Prostate gland (tissue), 2 donors: ENCODE measurements around the gene RAB20. TPM values are rescaled to one million over a fixed set of nuclear protein-coding genes. Genes with fewer than 3 reads are reported as not detected.

ENCODE experiments used
- DNase-seq: peaks from one replicate; pipeline ENCODE4 v3.0.0-alpha.2; 2019; ENCODE audit warnings: low spot score
- H3K27ac ChIP-seq, 2 donors: fragments of 200-600 bp; sonication (generic); 2 replicates each; pipeline ENCODE4 v1.5.1; 2017 to 2019
- H3K27me3 ChIP-seq: fragments of 200-600 bp; sonication (generic); replicated peaks from 2 replicates; pipeline ENCODE4 v1.5.1; 2019; ENCODE audit not compliant: insufficient read depth
- H3K36me3 ChIP-seq, 2 donors: fragments of 200-600 bp; sonication (generic); 1 replicate in 1 of 2; 2 replicates in 1 of 2; pipeline versions ENCODE4 v1.5.1 to v1.8.1; 2017 to 2019
- H3K4me1 ChIP-seq: fragments of 200-600 bp; sonication (generic); replicated peaks from 2 replicates; pipeline ENCODE4 v1.5.1; 2019
- H3K4me3 ChIP-seq, 2 donors: fragments of 200-600 bp; sonication (generic); 2 replicates each; pipeline ENCODE4 v1.5.1; 2017 to 2019
- H3K9me3 ChIP-seq: fragments of 200-600 bp; sonication (generic); 2 replicates; pipeline ENCODE4 v1.5.1; 2017
- POLR2A ChIP-seq: fragments of 450-650 bp; IDR thresholded peaks from one replicate; pipeline ENCODE4 v1.6.1; 2016; ENCODE audit warnings: antibody characterized with exemption, mild to moderate bottlenecking
- POLR2AphosphoS5 ChIP-seq: sonication (generic); formaldehyde crosslinking; IDR thresholded peaks from one replicate; pipeline ENCODE4 v1.6.1; 2017; ENCODE audit warnings: antibody characterized with exemption
- WGBS: methylation state at CpG from one replicate; pipeline ENCODE4 v1.1.5; 2018; 5-methylcytosine and 5-hydroxymethylcytosine counted together
- intact Hi-C: fragments of 100-400 bp; cut with DNase I; formaldehyde crosslinking; loops from one replicate; pipeline ENCODE4 v1.14.2; 2022
- total RNA-seq, 2 donors: library from RNA; depleted of rRNA; stranded (reverse); fragments of >200 nt; gene quantifications; one replicate each; pipeline ENCODE4 v1.1.0, GENCODE V29; 2016
- TF ChIP-seq, protein P1 (sequence below), 4 experiments: fragments of 200-600 bp in 2 of 4; fragments of 450-650 bp in 2 of 4; sonication (generic) in 2 of 4; IDR thresholded peaks; 1 replicate in 3 of 4; 2 replicates in 1 of 4; pipeline ENCODE4 v1.5.1; 2016 to 2019; ENCODE audit warnings: antibody characterized with exemption in 4 of 4, mild to moderate bottlenecking in 2 of 4, moderate library complexity in 2 of 4

Gene RAB20
- total RNA-seq, 2 donors from 2014 or later: 24.0 to 42.1 TPM

DNA sequence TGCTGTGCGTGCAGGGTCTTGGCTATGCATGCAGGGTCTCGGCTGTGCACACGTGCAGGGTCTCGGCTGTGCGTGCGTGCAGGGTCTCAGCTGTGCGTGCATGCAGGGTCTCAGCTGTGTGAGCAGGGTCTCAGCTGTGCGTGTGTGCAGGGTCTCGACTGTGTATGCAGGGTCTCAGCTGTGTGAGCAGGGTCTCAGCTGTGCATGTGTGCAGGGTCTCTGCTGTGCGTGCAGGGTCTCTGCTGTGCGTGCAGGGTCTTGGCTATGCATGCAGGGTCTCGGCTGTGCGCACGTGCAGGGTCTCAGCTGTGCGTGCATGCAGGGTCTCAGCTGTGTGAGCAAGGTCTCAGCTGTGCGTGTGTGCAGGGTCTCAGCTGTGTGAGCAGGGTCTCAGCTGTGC, 42.5 kb downstream of the RAB20 start:
- no peak for TF ChIP-seq POLR2AphosphoS5
- intact Hi-C loops: no loop called here

DNA sequence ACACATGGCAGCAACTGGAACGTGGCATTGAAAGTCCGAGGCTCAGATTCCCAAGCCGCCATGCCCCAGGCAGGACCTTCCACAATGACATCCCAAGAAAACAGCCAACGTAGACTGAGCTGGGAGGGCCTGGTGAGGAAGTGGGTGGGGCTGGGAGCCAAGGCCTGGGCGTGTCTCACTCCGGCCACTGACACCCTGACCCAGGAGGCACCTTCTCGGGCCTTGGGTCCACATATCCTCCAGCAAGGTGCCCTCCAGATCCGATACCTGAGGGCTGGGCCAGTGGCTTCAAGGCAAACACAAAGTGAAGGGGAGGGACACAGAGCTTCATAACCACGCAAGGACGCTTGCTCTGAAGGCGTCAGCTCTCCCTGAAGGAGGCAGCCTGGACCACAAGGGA, 43.0 kb downstream of the RAB20 start:
- WGBS: 80% methylated on average over 11 of the region's 11 CpGs
- DNase-seq: no peak
- Histone ChIP-seq H3K4me3 (no peak overlapping the region), H3K4me1 (no peaks in the 10 kb centered on the region), H3K36me3 (no peaks in the 10 kb centered on the region), H3K9me3 (no peaks in the 10 kb centered on the region), H3K27ac (no peak overlapping the region), H3K27me3 (no peaks in the 10 kb centered on the region)
- TF ChIP-seq, protein P1, sequence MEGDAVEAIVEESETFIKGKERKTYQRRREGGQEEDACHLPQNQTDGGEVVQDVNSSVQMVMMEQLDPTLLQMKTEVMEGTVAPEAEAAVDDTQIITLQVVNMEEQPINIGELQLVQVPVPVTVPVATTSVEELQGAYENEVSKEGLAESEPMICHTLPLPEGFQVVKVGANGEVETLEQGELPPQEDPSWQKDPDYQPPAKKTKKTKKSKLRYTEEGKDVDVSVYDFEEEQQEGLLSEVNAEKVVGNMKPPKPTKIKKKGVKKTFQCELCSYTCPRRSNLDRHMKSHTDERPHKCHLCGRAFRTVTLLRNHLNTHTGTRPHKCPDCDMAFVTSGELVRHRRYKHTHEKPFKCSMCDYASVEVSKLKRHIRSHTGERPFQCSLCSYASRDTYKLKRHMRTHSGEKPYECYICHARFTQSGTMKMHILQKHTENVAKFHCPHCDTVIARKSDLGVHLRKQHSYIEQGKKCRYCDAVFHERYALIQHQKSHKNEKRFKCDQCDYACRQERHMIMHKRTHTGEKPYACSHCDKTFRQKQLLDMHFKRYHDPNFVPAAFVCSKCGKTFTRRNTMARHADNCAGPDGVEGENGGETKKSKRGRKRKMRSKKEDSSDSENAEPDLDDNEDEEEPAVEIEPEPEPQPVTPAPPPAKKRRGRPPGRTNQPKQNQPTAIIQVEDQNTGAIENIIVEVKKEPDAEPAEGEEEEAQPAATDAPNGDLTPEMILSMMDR (IDR thresholded peaks at IDR 0.05): no peak
- TF ChIP-seq POLR2A (no peak), POLR2AphosphoS5 (no peak)
- intact Hi-C loops: no loop called here

More for the DNA sequence above, 42.5 kb downstream of the RAB20 start:
- no peaks in the 10 kb centered on the region for H3K36me3 ChIP-seq
- no peak for DNase-seq
- H3K4me3 ChIP-seq: no peak overlapping the region
- H3K27me3 ChIP-seq: no peaks in the 10 kb centered on the region
- no peaks in the 10 kb centered on the region for H3K4me1 ChIP-seq
- H3K27ac ChIP-seq: no peak overlapping the region
- no peaks in the 10 kb centered on the region for H3K9me3 ChIP-seq
- 89% methylated on average over 16 of the region's 16 CpGs for WGBS

DNA sequence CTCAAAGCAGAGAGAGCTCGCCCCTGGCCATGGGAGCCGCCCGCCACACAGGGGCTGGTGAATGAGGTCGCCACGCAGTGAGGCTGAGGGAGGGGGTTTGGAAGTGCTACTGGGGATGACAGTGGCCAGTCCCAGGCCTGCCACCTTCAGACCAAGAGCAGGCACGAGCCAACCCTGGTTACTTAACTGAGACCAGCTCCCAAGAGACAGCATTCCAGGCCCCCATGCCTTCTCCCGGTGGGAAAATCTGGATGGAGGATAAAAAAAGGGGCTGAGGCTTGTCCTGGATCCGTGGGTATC, 43.3 kb downstream of the RAB20 start:
- TF ChIP-seq POLR2A (no peak), POLR2AphosphoS5 (no peak)
- TF ChIP-seq, protein P1 (IDR thresholded peaks at IDR 0.05): no peak
- no peaks in the 10 kb centered on the region for H3K9me3 ChIP-seq
- H3K4me3 ChIP-seq: no peak overlapping the region
- no peak overlapping the region for H3K27ac ChIP-seq
- 72% methylated on average over 8 of the region's 8 CpGs for WGBS
- no peak for DNase-seq
- H3K27me3 ChIP-seq: no peaks in the 10 kb centered on the region
- intact Hi-C loops: no loop called here
- H3K4me1 ChIP-seq: no peaks in the 10 kb centered on the region
- no peaks in the 10 kb centered on the region for H3K36me3 ChIP-seq

DNA sequence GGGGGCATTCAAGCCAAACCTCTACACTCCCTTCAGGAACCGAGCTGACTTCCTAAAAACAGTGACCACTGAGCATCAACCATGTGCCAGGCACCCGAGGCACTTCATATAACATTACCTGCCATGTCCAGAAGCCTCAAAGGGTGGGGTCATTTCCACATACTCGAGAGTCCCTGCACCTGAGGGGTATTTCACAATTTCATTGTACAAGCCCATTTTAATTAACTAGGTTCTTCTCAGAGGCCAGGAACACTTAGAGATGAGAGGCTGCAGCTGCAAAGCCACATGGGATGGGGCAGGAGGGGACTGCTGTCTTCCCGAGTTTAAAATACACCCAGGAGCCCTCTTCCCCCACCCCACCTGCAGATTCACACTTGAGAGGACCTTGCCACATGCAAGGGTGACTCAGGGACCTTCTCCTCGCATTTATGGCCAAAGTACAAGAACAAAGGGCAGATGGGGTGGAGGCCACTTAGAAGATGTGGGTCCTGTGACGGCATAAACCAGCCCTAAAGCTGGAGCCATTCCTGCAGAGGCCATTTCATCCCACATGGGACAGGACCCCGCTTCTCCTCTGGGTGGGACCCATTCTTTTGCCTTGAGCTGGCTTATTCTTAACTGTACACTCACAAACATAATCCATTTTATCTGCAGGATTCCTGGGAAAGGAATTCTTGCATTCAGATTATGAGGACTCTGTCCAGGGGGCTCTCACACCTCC, 43.9 kb downstream of the RAB20 start:
- H3K27me3 ChIP-seq: no peaks in the 10 kb centered on the region
- H3K4me3 ChIP-seq: no peak overlapping the region
- no peaks in the 10 kb centered on the region for H3K4me1 ChIP-seq
- DNase-seq: no peak
- H3K36me3 ChIP-seq: no peaks in the 10 kb centered on the region
- TF ChIP-seq POLR2A (no peak), POLR2AphosphoS5 (no peak)
- TF ChIP-seq, protein P1 (IDR thresholded peaks at IDR 0.05): no peak
- WGBS: 67% methylated on average over 7 of the region's 7 CpGs
- no peak overlapping the region for H3K27ac ChIP-seq
- no peaks in the 10 kb centered on the region for H3K9me3 ChIP-seq
- intact Hi-C loops: no loop called here

DNA sequence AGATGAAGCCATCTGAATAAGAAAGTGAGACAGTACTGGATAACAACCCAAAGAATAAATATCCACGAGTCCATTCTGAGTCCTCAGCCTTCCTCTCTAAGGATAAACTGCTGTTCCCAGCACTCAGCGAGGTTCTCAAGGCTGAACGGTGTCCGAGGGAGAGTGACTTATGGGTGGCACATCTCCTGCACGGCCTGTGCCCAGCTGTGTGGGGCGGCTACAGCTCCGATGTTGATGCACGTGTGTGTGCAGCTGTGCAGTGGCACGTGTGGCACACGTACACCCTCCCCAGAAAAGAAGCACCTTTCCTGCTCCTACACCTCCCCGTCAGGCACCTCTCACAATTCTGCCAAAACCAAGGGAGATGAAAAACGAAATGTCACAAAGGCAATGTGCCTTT, 45.0 kb downstream of the RAB20 start:
- DNase-seq: no peak
- Histone ChIP-seq H3K4me1 (no peaks in the 10 kb centered on the region), H3K9me3 (no peaks in the 10 kb centered on the region), H3K36me3 (no peaks in the 10 kb centered on the region), H3K4me3 (no peak overlapping the region), H3K27ac (no peak overlapping the region), H3K27me3 (no peaks in the 10 kb centered on the region)
- TF ChIP-seq, protein P1 (IDR thresholded peaks at IDR 0.05): no peak
- TF ChIP-seq POLR2AphosphoS5 (no peak), POLR2A (no peak)
- intact Hi-C loops: no loop called here
- 82% methylated on average over 12 of the region's 12 CpGs for WGBS
